Esophagus squamous epithelium (tissue), 5 donors: ENCODE data around the gene FAM53B. TPM values are rescaled to one million over a fixed set of nuclear protein-coding genes. Genes with fewer than 3 reads are reported as not detected.

Experiments
- DNase-seq: peaks from one replicate; lab custom pipeline; 2025; lab: John Stamatoyannopoulos, UW
- H3K27ac ChIP-seq, 4 donors: fragments of 200-600 bp; sonication (generic); one replicate each; pipeline ENCODE4 v1.5.1; 2016 to 2019; ENCODE audit warnings: mild to moderate bottlenecking in 1 of 4
- H3K27me3 ChIP-seq, 4 donors: fragments of 200-600 bp; sonication (generic); 1 replicate in 3 of 4; 2 replicates in 1 of 4; pipeline versions ENCODE4 v1.5.1 to v1.6.0; 2017 to 2021; ENCODE audit warnings: antibody characterized with exemption in 1 of 4
- H3K36me3 ChIP-seq, 3 donors: fragments of 200-600 bp; sonication (generic); one replicate each; pipeline ENCODE4 v1.5.1; 2016 to 2019
- H3K4me1 ChIP-seq, 3 donors: fragments of 200-600 bp; sonication (generic); one replicate each; pipeline ENCODE4 v1.5.1; 2017 to 2019
- H3K4me3 ChIP-seq, 4 donors: fragments of 200-600 bp; sonication (generic); 1 replicate in 3 of 4; 2 replicates in 1 of 4; pipeline ENCODE4 v1.5.1; 2016 to 2019; ENCODE audit warnings: mild to moderate bottlenecking in 2 of 4, moderate library complexity in 1 of 4
- H3K9me3 ChIP-seq, 3 donors: fragments of 200-600 bp; sonication (generic); one replicate each; pipeline ENCODE4 v1.5.1; 2016 to 2019
- POLR2A ChIP-seq, 4 donors: fragments of 450-650 bp; IDR thresholded peaks; one replicate each; pipeline ENCODE4 v1.6.1; 2017; ENCODE audit warnings: antibody characterized with exemption in 4 of 4, mild to moderate bottlenecking in 4 of 4, moderate library complexity in 3 of 4
- WGBS, 2 donors: methylation state at CpG; one replicate each; pipeline ENCODE4 v1.1.5; 2018; 5-methylcytosine and 5-hydroxymethylcytosine counted together
- intact Hi-C: fragments of 100-400 bp; cut with DNase I; formaldehyde crosslinking; loops from one replicate; pipeline ENCODE4 v1.15.0; 2022
- total RNA-seq, 4 donors: library from RNA; depleted of rRNA; stranded (reverse); fragments of >200 nt; gene quantifications; one replicate each; pipeline ENCODE4 v1.1.0, GENCODE V29; 2016
- TF ChIP-seq, protein P1 (sequence below), 6 experiments: fragments of 450-650 bp in 4 of 6; fragments of 200-600 bp in 2 of 6; sonication (generic) in 2 of 6; IDR thresholded peaks; one replicate each; pipeline ENCODE4 v1.5.1; 2016 to 2019; ENCODE audit warnings: antibody characterized with exemption in 6 of 6, mild to moderate bottlenecking in 4 of 6, moderate library complexity in 4 of 6
- donor health status: DM: yes; HTN: yes; CAD: no.

Gene FAM53B
- total RNA-seq, 4 donors from 2014 or later, result 27.4 to 54.2 (median 31.5) TPM

DNA sequence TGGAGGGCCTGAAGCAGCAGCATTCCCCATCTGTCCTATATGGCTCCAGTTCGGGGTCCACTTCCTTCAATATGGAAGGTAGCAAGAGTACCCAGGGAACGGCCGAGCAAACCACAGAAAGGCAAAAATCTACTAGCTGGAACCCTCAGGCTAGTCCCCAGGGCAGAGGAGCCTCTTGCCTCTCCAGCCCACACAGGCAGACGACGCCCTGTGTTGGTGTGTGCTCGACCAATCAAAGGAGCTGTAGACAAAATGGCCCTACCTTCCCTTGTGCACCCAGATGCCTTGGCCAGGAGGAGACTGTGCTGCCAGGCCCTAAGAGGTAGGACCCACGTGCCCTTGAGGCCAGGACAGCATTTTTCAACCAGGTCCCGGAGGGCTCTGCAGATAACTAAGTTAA, 91.5 kb downstream of the FAM53B start:
- 66 to 76% methylated on average over 5 to 6 of the region's 8 CpGs for WGBS, 2 donors
- no peak for DNase-seq
- peak overlapping the region; percentile 79 to 91 (median 88) for H3K27ac ChIP-seq
- no peaks in the 10 kb centered on the region for H3K27me3 ChIP-seq
- no peaks in the 10 kb centered on the region for H3K9me3 ChIP-seq
- TF ChIP-seq, protein P1, sequence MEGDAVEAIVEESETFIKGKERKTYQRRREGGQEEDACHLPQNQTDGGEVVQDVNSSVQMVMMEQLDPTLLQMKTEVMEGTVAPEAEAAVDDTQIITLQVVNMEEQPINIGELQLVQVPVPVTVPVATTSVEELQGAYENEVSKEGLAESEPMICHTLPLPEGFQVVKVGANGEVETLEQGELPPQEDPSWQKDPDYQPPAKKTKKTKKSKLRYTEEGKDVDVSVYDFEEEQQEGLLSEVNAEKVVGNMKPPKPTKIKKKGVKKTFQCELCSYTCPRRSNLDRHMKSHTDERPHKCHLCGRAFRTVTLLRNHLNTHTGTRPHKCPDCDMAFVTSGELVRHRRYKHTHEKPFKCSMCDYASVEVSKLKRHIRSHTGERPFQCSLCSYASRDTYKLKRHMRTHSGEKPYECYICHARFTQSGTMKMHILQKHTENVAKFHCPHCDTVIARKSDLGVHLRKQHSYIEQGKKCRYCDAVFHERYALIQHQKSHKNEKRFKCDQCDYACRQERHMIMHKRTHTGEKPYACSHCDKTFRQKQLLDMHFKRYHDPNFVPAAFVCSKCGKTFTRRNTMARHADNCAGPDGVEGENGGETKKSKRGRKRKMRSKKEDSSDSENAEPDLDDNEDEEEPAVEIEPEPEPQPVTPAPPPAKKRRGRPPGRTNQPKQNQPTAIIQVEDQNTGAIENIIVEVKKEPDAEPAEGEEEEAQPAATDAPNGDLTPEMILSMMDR (IDR thresholded peaks at IDR 0.05), result no peak
- TF ChIP-seq POLR2A (IDR thresholded peaks at IDR 0.05), result no peak
- peaks cover 65 to 95% (median 77%) of the 10 kb centered on the region in 3 donors for H3K4me1 ChIP-seq
- intact Hi-C loops, result loop anchor here (10.0 kb wide), 1 partner anchor 82 kb away; no protein-coding TSS in a partner anchor
- peaks cover 0 to 16% (median 0%) of the 10 kb centered on the region in 3 donors for H3K36me3 ChIP-seq
- no peak overlapping the region for H3K4me3 ChIP-seq

DNA sequence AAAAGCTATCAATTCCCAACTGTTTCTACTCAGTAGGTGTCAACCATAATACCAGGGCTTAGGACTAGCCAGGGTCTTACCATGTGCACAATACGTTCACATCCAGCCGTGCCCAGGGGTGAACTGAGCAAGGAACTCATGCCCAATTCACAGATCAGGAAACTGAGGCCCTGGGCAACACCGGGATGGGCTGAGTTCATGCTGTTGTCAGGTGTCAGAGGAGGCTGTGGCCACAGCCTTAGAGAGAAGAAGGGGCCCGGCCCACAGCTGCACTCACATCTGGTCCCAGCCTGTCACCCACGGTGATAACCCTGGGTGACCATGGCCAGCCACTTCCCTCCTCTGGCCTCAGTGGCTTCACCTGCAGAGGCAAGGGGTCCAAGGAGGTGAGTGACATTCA, 92.0 kb downstream of the FAM53B start:
- DNase-seq, result no peak
- Histone ChIP-seq H3K36me3 (peaks cover 0 to 15% (median 0%) of the 10 kb centered on the region in 3 donors), H3K4me1 (peaks cover 70 to 95% (median 82%) of the 10 kb centered on the region in 3 donors), H3K4me3 (no peak overlapping the region), H3K27ac (peak overlapping the region; percentile 84 to 91 (median 88)), H3K9me3 (no peaks in the 10 kb centered on the region), H3K27me3 (no peaks in the 10 kb centered on the region)
- intact Hi-C loops, result loop anchor here (10.0 kb wide), 1 partner anchor 83 kb away; no protein-coding TSS in a partner anchor
- WGBS, 2 donors, result 59% methylated on average over 4 of the region's 5 CpGs; no CpG with 5 or more reads in 1 of the 2 donors
- no peak for TF ChIP-seq POLR2A (IDR thresholded peaks at IDR 0.05)
- TF ChIP-seq, protein P1 (IDR thresholded peaks at IDR 0.05), result no peak

GRCh38 chr10:124651402-124651891, 92.7 kb downstream of the FAM53B start:
- no peak overlapping the region for H3K4me3 ChIP-seq
- peak overlapping the region; percentile 84 to 91 (median 88) for H3K27ac ChIP-seq
- 77 to 100% methylated on average over 1 to 4 of the region's 14 CpGs for WGBS, 2 donors
- H3K9me3 ChIP-seq, result no peaks in the 10 kb centered on the region
- no peaks in the 10 kb centered on the region for H3K27me3 ChIP-seq
- TF ChIP-seq POLR2A (IDR thresholded peaks at IDR 0.05), result no peak
- H3K4me1 ChIP-seq, result peaks cover 77 to 100% (median 90%) of the 10 kb centered on the region in 3 donors
- no peak for DNase-seq
- intact Hi-C loops, result loop anchor here (10.0 kb wide), 1 partner anchor 83 kb away; no protein-coding TSS in a partner anchor
- H3K36me3 ChIP-seq, result peaks cover 0 to 13% (median 0%) of the 10 kb centered on the region in 3 donors

GRCh38 chr10:124650820-124651401, 93.3 kb downstream of the FAM53B start:
- H3K4me3 ChIP-seq, result no peak overlapping the region
- H3K4me1 ChIP-seq, result peaks cover 81 to 100% (median 95%) of the 10 kb centered on the region in 3 donors
- no peaks in the 10 kb centered on the region for H3K9me3 ChIP-seq
- peak overlapping the region; percentile 84 to 91 (median 88) for H3K27ac ChIP-seq
- intact Hi-C loops, result loop anchor here (10.0 kb wide), 1 partner anchor 84 kb away; no protein-coding TSS in a partner anchor
- no peak for DNase-seq
- H3K36me3 ChIP-seq, result peaks cover 0 to 8% (median 0%) of the 10 kb centered on the region in 3 donors
- no peaks in the 10 kb centered on the region for H3K27me3 ChIP-seq
- TF ChIP-seq, protein P1 (IDR thresholded peaks at IDR 0.05), result no peak
- 41 to 48% methylated on average over 10 to 11 of the region's 13 CpGs for WGBS, 2 donors

DNA sequence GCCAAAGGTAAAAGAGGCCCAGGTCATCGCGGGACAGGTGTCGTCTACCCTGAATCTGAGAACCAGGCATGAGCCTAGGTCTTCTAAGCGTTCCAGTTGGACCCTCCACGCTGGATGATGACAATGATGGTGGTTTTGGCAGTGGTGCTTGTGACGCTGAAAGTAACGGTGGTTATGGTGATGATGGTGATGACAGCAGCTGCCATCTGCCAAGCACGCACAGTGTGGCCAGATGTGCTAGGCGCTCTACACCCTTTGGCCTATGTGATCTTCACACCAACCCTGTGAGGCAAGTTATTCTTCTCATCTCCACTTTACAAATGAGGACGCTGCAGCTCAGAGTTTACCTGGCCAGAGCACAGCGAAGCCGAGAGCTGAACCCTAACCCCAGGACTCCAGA, 93.9 kb downstream of the FAM53B start:
- Histone ChIP-seq H3K4me3 (no peak overlapping the region), H3K27ac (peak overlapping the region; percentile 84 to 90 (median 86)), H3K9me3 (no peaks in the 10 kb centered on the region), H3K27me3 (no peaks in the 10 kb centered on the region), H3K36me3 (peaks cover 0 to 1% (median 0%) of the 10 kb centered on the region in 3 donors), H3K4me1 (peaks cover 88 to 100% (median 96%) of the 10 kb centered on the region in 3 donors)
- DNase-seq, result no peak
- TF ChIP-seq, protein P1 (IDR thresholded peaks at IDR 0.05), result no peak
- WGBS, 2 donors, result 94 to 98% methylated on average over 8 to 10 of the region's 12 CpGs
- intact Hi-C loops, result loop anchor here (10.0 kb wide), 1 partner anchor 85 kb away; no protein-coding TSS in a partner anchor
